Measurements from ENCODE around the gene IGFBP5. TPM values are rescaled to one million over a fixed set of nuclear protein-coding genes. Genes with fewer than 3 reads are reported as not detected.

IGFBP5 gene
- polyA plus RNA-seq, 1 donor from 2014 or later, result 1.6 TPM

DNA sequence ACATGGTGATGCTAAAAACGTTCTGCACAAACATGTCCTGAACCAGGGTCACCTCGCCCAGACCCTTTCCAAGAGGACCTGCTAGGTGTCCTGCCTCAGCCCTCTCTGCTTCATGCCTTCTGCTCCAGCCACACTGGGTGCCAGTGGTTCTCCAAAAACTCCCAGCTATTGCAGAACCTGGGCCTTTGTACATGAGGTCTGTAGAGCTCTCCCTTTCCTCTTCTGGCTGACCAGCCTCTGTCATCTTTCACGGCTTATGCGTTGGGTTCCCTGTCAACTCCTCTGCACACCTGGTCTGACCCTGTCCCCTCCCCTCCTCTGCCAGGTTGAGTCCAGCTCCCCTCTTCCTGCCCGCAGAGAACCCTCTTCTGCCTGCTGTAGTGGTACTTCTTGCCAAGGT, 35.5 kb upstream of the IGFBP5 start:
- no peaks in the 10 kb centered on the region for H3F3A ChIP-seq (ENCODE audit: insufficient read depth, low read length, poor library complexity, severe bottlenecking)
- H3K79me2 ChIP-seq (replicated peaks; ENCODE audit: insufficient read depth, low read length), result no peaks in the 10 kb centered on the region
- H3K27me3 ChIP-seq (ENCODE audit: insufficient read depth, low read depth, low read length), result no peaks in the 10 kb centered on the region
- no peaks in the 10 kb centered on the region for H3K36me3 ChIP-seq (ENCODE audit: insufficient read depth, low read length)
- no peaks in the 10 kb centered on the region for H4K20me1 ChIP-seq (ENCODE audit: insufficient read depth)
- H3K4me3 ChIP-seq (ENCODE audit: low read length), result no peak overlapping the region
- no peak for TF ChIP-seq POLR2AphosphoS5 (IDR thresholded peaks at IDR 0.05)
- no peak for TF ChIP-seq EZH2 (IDR thresholded peaks at IDR 0.05; ENCODE audit: borderline replicate concordance, insufficient read depth, low read length, poor library complexity, severe bottlenecking)
- TF ChIP-seq, protein P1, sequence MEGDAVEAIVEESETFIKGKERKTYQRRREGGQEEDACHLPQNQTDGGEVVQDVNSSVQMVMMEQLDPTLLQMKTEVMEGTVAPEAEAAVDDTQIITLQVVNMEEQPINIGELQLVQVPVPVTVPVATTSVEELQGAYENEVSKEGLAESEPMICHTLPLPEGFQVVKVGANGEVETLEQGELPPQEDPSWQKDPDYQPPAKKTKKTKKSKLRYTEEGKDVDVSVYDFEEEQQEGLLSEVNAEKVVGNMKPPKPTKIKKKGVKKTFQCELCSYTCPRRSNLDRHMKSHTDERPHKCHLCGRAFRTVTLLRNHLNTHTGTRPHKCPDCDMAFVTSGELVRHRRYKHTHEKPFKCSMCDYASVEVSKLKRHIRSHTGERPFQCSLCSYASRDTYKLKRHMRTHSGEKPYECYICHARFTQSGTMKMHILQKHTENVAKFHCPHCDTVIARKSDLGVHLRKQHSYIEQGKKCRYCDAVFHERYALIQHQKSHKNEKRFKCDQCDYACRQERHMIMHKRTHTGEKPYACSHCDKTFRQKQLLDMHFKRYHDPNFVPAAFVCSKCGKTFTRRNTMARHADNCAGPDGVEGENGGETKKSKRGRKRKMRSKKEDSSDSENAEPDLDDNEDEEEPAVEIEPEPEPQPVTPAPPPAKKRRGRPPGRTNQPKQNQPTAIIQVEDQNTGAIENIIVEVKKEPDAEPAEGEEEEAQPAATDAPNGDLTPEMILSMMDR (IDR thresholded peaks at IDR 0.05; ENCODE audit: poor library complexity, severe bottlenecking), result no peak
- TF ChIP-seq TAF1 (IDR thresholded peaks at IDR 0.05; ENCODE audit: low read depth), result no peak
- TF ChIP-seq, protein P2, sequence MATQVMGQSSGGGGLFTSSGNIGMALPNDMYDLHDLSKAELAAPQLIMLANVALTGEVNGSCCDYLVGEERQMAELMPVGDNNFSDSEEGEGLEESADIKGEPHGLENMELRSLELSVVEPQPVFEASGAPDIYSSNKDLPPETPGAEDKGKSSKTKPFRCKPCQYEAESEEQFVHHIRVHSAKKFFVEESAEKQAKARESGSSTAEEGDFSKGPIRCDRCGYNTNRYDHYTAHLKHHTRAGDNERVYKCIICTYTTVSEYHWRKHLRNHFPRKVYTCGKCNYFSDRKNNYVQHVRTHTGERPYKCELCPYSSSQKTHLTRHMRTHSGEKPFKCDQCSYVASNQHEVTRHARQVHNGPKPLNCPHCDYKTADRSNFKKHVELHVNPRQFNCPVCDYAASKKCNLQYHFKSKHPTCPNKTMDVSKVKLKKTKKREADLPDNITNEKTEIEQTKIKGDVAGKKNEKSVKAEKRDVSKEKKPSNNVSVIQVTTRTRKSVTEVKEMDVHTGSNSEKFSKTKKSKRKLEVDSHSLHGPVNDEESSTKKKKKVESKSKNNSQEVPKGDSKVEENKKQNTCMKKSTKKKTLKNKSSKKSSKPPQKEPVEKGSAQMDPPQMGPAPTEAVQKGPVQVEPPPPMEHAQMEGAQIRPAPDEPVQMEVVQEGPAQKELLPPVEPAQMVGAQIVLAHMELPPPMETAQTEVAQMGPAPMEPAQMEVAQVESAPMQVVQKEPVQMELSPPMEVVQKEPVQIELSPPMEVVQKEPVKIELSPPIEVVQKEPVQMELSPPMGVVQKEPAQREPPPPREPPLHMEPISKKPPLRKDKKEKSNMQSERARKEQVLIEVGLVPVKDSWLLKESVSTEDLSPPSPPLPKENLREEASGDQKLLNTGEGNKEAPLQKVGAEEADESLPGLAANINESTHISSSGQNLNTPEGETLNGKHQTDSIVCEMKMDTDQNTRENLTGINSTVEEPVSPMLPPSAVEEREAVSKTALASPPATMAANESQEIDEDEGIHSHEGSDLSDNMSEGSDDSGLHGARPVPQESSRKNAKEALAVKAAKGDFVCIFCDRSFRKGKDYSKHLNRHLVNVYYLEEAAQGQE (IDR thresholded peaks at IDR 0.05; ENCODE audit: borderline replicate concordance), result no peak
- TF ChIP-seq RAD21 (conservative IDR thresholded peaks at IDR 0.05), result no peak
- TF ChIP-seq SMC3 (conservative IDR thresholded peaks at IDR 0.05; ENCODE audit: poor library complexity), result no peak
- TF ChIP-seq EP300 (conservative IDR thresholded peaks at IDR 0.05; ENCODE audit: poor library complexity, severe bottlenecking), result no peak
- no peak for TF ChIP-seq MXI1 (conservative IDR thresholded peaks at IDR 0.05; ENCODE audit: poor library complexity, severe bottlenecking)
- H3K9me3 ChIP-seq (ENCODE audit: low read length), result no peaks in the 10 kb centered on the region
- H2AFZ ChIP-seq (ENCODE audit: low read depth, low read length), result no peak overlapping the region
- no peak overlapping the region for H3K27ac ChIP-seq (ENCODE audit: low read length)
- no peak overlapping the region for H3K9ac ChIP-seq (ENCODE audit: low read length)
- no peaks in the 10 kb centered on the region for H3K9me2 ChIP-seq (ENCODE audit: insufficient read depth, low read length)
- H3K4me2 ChIP-seq (ENCODE audit: low read length), result no peak overlapping the region

DNA sequence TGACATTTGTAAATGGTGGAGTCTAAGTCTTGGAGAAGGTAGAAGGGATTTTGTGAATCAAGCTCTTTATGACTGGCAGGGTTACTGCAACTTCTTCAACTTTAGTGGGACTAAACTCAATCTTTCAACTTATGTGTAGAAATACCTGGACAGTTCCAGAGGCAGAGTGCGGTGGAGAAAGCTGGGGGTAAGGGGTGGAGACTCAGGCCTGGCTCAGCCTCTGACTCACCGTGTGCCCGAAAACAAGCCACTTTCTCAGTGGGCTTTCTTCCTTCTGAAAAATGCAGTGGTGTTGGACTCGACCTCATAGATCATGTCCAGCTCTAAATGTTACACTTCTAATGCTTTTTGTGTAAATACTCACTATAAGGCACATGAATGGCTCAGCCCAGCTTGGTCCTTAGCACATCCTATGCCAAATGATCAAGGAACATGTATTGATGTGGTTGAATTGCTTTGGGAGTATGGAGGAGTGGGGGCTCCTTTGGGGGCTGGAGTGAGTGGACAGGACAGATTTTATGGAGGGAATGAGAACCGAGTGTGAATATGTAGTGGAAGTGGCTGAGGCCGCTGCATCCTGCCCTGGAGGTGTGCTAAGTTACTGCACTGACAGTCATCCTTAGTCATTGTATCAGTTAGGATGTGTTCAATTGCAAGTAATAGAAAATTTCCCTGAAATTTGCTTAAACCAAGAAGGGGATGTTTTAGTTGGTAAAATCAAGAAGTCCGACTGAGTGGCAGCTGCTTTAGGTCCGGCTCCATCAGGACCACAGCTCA, 32.2 kb upstream of the IGFBP5 start:
- no peaks in the 10 kb centered on the region for H3K27me3 ChIP-seq (ENCODE audit: insufficient read depth, low read depth, low read length)
- H3K9ac ChIP-seq (ENCODE audit: low read length), result no peak overlapping the region
- H3K9me2 ChIP-seq (ENCODE audit: insufficient read depth, low read length), result no peaks in the 10 kb centered on the region
- no peak overlapping the region for H3K4me3 ChIP-seq (ENCODE audit: low read length)
- H3F3A ChIP-seq (ENCODE audit: insufficient read depth, low read length, poor library complexity, severe bottlenecking), result no peaks in the 10 kb centered on the region
- H3K9me3 ChIP-seq (ENCODE audit: low read length), result no peaks in the 10 kb centered on the region
- no peaks in the 10 kb centered on the region for H3K79me2 ChIP-seq (replicated peaks; ENCODE audit: insufficient read depth, low read length)
- TF ChIP-seq MXI1 (conservative IDR thresholded peaks at IDR 0.05; ENCODE audit: poor library complexity, severe bottlenecking), result no peak
- no peak for TF ChIP-seq RAD21 (conservative IDR thresholded peaks at IDR 0.05)
- TF ChIP-seq, protein P1 (IDR thresholded peaks at IDR 0.05; ENCODE audit: poor library complexity, severe bottlenecking), result no peak
- TF ChIP-seq EP300 (conservative IDR thresholded peaks at IDR 0.05; ENCODE audit: poor library complexity, severe bottlenecking), result no peak
- TF ChIP-seq, protein P2 (IDR thresholded peaks at IDR 0.05; ENCODE audit: borderline replicate concordance), result no peak
- TF ChIP-seq TAF1 (IDR thresholded peaks at IDR 0.05; ENCODE audit: low read depth), result no peak
- TF ChIP-seq POLR2AphosphoS5 (IDR thresholded peaks at IDR 0.05), result no peak
- no peak for TF ChIP-seq EZH2 (IDR thresholded peaks at IDR 0.05; ENCODE audit: borderline replicate concordance, insufficient read depth, low read length, poor library complexity, severe bottlenecking)
- TF ChIP-seq SMC3 (conservative IDR thresholded peaks at IDR 0.05; ENCODE audit: poor library complexity), result no peak
- H3K36me3 ChIP-seq (ENCODE audit: insufficient read depth, low read length), result no peaks in the 10 kb centered on the region
- no peak overlapping the region for H3K4me2 ChIP-seq (ENCODE audit: low read length)
- H4K20me1 ChIP-seq (ENCODE audit: insufficient read depth), result no peaks in the 10 kb centered on the region
- H3K27ac ChIP-seq (ENCODE audit: low read length), result no peak overlapping the region
- no peak overlapping the region for H2AFZ ChIP-seq (ENCODE audit: low read depth, low read length)
